ENCODE measurements around the gene PLPPR2.

GRCh38 chr19:11399667-11400066 is 44.4 kb downstream of the PLPPR2 start:
- no peak for TF ChIP-seq CTCF (IDR thresholded peaks at IDR 0.05; ENCODE audit: low read depth, low read length, poor library complexity, severe bottlenecking)
- no peak for TF ChIP-seq EZH2phosphoT487 (IDR thresholded peaks at IDR 0.05; ENCODE audit: borderline replicate concordance, low read length)

Measured in DOHH2 (cell line).